Fibroblast of lung (primary cell): ENCODE data around the gene PELO. TPM values are rescaled to one million over a fixed set of nuclear protein-coding genes. Genes with fewer than 3 reads are reported as not detected.
A peak's percentile ranks its signal among the peaks of the same experiment; 100 is the strongest.

Source experiments
- DNase-seq, 2 donors: peaks; one replicate each; pipeline versions ENCODE4 v3.0.0 to v3.0.0-alpha.2; 2010; ENCODE audit warnings: low read depth in 2 of 2
- H2AFZ ChIP-seq: 2 replicates; pipeline ENCODE4 v1.5.1; 2012; ENCODE audit warnings: low read length, control low read depth, inconsistent platforms
- H3K27ac ChIP-seq: 2 replicates; pipeline ENCODE4 v1.5.1; 2011; ENCODE audit warnings: low read length, control low read depth; ENCODE audit not compliant: insufficient read depth
- H3K27me3 ChIP-seq: 2 replicates; pipeline ENCODE4 v1.5.1; 2011; ENCODE audit warnings: mild to moderate bottlenecking, low read length; ENCODE audit not compliant: control insufficient read depth, insufficient read depth
- H3K36me3 ChIP-seq: 2 replicates; pipeline ENCODE4 v1.5.1; 2011; ENCODE audit warnings: low read length; ENCODE audit not compliant: control insufficient read depth, insufficient read depth
- H3K4me1 ChIP-seq: 2 replicates; pipeline ENCODE4 v1.5.1; 2011; ENCODE audit warnings: low read length; ENCODE audit not compliant: control insufficient read depth, insufficient read depth; ENCODE audit errors: extremely low read depth
- H3K4me2 ChIP-seq: 2 replicates; pipeline ENCODE4 v1.5.1; 2011; ENCODE audit warnings: low read length, control low read depth; ENCODE audit not compliant: insufficient read depth; ENCODE audit errors: extremely low read depth
- H3K4me3 ChIP-seq, 4 experiments: fragments of 200-600 bp in 1 of 4; sonication (generic) in 1 of 4; replicated peaks in 1 of 4; 2 replicates each; pipeline ENCODE4 v1.5.1; 2011 to 2016; ENCODE audit warnings: low read length in 4 of 4, low read depth in 3 of 4, mild to moderate bottlenecking in 3 of 4, control low read depth in 2 of 4, inconsistent platforms in 1 of 4, mixed read lengths in 1 of 4; ENCODE audit not compliant: insufficient read depth in 1 of 4; ENCODE audit errors: control extremely low read depth in 1 of 4
- H3K79me2 ChIP-seq: 2 replicates; pipeline ENCODE4 v1.5.1; 2012; ENCODE audit warnings: mild to moderate bottlenecking, low read length, inconsistent platforms; ENCODE audit not compliant: control insufficient read depth, insufficient read depth
- H3K9ac ChIP-seq: 2 replicates; pipeline ENCODE4 v1.5.1; 2011; ENCODE audit warnings: mild to moderate bottlenecking, low read length, control low read depth; ENCODE audit not compliant: insufficient read depth
- H3K9me3 ChIP-seq: 2 replicates; pipeline ENCODE4 v1.5.1; 2012; ENCODE audit warnings: low read depth, low read length; ENCODE audit not compliant: control insufficient read depth, insufficient read depth
- H4K20me1 ChIP-seq: 2 replicates; pipeline ENCODE4 v1.5.1; 2011; ENCODE audit warnings: low read length; ENCODE audit not compliant: control insufficient read depth, insufficient read depth; ENCODE audit errors: extremely low read depth
- EZH2 ChIP-seq: IDR thresholded peaks from 2 replicates; pipeline ENCODE4 v1.5.1; 2012; ENCODE audit warnings: low read length, control low read depth, mild to moderate bottlenecking; ENCODE audit errors: missing control alignments
- polyA plus RNA-seq, 2 donors: library from polyadenylated mRNA; depleted of rRNA in 1 of 2; stranded (reverse) in 1 of 2; unstranded in 1 of 2; fragments of >200 nt; gene quantifications; 2 replicates each; pipeline ENCODE4 v1.2.1, GENCODE V29; 2011 to 2012; ENCODE audit warnings: missing spikeins in 1 of 2
- total RNA-seq: library from RNA; depleted of rRNA; stranded (reverse); fragments of >200 nt; gene quantifications from 2 replicates; pipeline ENCODE4 v1.2.1, GENCODE V29; 2014
- TF ChIP-seq, protein P1 (sequence below), 2 donors: IDR thresholded peaks in 1 of 2; conservative IDR thresholded peaks in 1 of 2; 1 replicate in 1 of 2; 2 replicates in 1 of 2; pipeline ENCODE4 v1.5.1; 2011 to 2012; ENCODE audit warnings: low read length in 2 of 2, control low read depth in 1 of 2, inconsistent platforms in 1 of 2, low read depth in 1 of 2, mild to moderate bottlenecking in 1 of 2

Gene PELO
- total and polyA plus RNA-seq, 2 donors (not counting 1 experiment from before 2014, with no cell fraction given) = 30.5 to 45.2 TPM

DNA sequence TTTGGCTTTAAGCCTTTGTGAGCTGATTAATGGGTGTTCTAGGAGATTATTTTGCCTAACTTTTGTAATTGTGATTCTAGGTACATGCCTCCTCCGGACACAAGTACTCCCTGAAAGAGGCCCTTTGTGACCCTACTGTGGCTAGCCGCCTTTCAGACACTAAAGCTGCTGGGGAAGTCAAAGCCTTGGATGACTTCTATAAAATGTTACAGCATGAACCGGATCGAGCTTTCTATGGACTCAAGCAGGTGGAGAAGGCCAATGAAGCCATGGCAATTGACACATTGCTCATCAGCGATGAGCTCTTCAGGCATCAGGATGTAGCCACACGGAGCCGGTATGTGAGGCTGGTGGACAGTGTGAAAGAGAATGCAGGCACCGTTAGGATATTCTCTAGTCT is 13.6 kb downstream of the PELO start:
- Histone ChIP-seq H3K27me3 (no peaks in the 10 kb centered on the region), H3K9ac (peak overlapping the region; percentile 96), H3K79me2 (peaks cover 79% of the 10 kb centered on the region), H4K20me1 (peaks cover 2% of the 10 kb centered on the region), H3K36me3 (no peaks in the 10 kb centered on the region), H3K4me1 (peaks cover 10% of the 10 kb centered on the region), H3K27ac (peak overlapping the region; percentile 99), H3K4me3 (peak overlapping the region; percentile 72 to 96 (median 86)), H3K9me3 (no peaks in the 10 kb centered on the region), H3K4me2 (peak overlapping the region; percentile 100), H2AFZ (no peak overlapping the region)
- DNase-seq = peak; percentile 25 to 40
- TF ChIP-seq, protein P1, sequence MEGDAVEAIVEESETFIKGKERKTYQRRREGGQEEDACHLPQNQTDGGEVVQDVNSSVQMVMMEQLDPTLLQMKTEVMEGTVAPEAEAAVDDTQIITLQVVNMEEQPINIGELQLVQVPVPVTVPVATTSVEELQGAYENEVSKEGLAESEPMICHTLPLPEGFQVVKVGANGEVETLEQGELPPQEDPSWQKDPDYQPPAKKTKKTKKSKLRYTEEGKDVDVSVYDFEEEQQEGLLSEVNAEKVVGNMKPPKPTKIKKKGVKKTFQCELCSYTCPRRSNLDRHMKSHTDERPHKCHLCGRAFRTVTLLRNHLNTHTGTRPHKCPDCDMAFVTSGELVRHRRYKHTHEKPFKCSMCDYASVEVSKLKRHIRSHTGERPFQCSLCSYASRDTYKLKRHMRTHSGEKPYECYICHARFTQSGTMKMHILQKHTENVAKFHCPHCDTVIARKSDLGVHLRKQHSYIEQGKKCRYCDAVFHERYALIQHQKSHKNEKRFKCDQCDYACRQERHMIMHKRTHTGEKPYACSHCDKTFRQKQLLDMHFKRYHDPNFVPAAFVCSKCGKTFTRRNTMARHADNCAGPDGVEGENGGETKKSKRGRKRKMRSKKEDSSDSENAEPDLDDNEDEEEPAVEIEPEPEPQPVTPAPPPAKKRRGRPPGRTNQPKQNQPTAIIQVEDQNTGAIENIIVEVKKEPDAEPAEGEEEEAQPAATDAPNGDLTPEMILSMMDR (conservative IDR thresholded peaks at IDR 0.05 in 1 of 2, IDR thresholded peaks at IDR 0.05 in 1 of 2; ENCODE audit: low read depth in 1 of 2, low read length in 2 of 2) = no peak
- no peak for TF ChIP-seq EZH2

DNA sequence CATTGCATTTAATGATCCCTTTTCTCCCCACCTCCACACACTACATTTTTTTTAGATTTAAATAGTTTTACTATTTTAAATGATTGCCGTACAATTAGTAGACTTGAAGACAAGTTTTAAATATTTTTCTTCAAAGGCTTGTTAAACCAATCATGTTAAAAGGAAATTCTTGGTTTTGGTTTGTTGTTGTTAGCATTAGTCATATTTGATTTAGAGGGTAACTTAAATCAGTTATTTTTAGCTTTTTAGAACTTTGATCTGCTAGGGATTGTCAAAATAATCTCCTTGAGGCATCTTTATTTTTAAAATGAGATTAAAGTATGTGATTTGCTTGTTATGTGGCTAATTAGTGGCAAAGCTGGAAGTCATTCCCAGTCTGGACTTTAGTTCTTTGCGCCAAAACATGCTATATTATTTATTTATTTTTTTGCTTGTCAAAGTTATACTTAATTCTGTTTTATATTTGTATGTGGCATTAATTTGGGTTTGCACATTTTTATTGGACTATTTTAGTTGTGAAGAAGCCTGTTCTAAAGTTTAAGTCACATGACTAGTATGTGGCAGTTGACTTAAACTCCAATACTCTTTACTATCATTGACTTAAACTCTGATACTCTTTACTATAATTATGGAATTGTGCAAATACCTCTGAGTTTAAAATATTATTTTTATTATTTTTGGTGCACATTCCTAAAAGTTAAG is 14.7 kb downstream of the PELO start:
- H3K36me3 ChIP-seq = no peaks in the 10 kb centered on the region
- H2AFZ ChIP-seq = no peak overlapping the region
- H3K27ac ChIP-seq = peak overlapping the region; percentile 99
- H3K4me3 ChIP-seq = peak overlapping the region; percentile 72 to 96 (median 86)
- H4K20me1 ChIP-seq = peaks cover 2% of the 10 kb centered on the region
- no peaks in the 10 kb centered on the region for H3K9me3 ChIP-seq
- TF ChIP-seq, protein P1 (conservative IDR thresholded peaks at IDR 0.05 in 1 of 2, IDR thresholded peaks at IDR 0.05 in 1 of 2; ENCODE audit: low read depth in 1 of 2, low read length in 2 of 2) = no peak
- TF ChIP-seq EZH2 = no peak
- peaks cover 7% of the 10 kb centered on the region for H3K4me1 ChIP-seq
- H3K4me2 ChIP-seq = peak overlapping the region; percentile 100
- no peaks in the 10 kb centered on the region for H3K27me3 ChIP-seq
- H3K79me2 ChIP-seq = peaks cover 82% of the 10 kb centered on the region
- DNase-seq = peak; percentile 29 to 42
- peak overlapping the region; percentile 23 for H3K9ac ChIP-seq

DNA sequence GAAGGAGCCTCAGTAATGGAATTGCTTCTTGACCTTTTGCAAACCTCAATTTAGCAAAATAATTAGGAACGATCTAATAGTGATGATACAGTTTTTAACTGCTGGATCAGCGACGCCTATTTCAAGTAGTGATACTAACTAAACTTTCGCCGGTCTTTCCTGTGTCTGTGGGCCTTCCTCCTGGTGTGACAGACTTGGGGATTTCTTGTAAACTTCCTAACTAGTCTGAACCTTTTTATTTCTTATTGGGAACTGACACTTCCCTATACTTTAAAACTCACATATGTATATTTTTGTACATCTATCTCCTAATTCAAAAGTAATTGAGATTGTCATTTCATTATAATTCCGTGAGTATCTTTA is 15.2 kb downstream of the PELO start:
- Histone ChIP-seq H3K79me2 (peaks cover 78% of the 10 kb centered on the region), H3K9me3 (no peaks in the 10 kb centered on the region), H3K27ac (peak overlapping the region; percentile 35), H3K27me3 (no peaks in the 10 kb centered on the region), H3K4me3 (peak overlapping the region; percentile 72 to 96 (median 86)), H3K4me2 (peak overlapping the region; percentile 100), H3K36me3 (no peaks in the 10 kb centered on the region), H2AFZ (no peak overlapping the region), H4K20me1 (peaks cover 2% of the 10 kb centered on the region), H3K9ac (peak overlapping the region; percentile 9), H3K4me1 (peaks cover 9% of the 10 kb centered on the region)
- DNase-seq = peak in 1 of 2 donors; percentile 22
- no peak for TF ChIP-seq EZH2
- TF ChIP-seq, protein P1 (conservative IDR thresholded peaks at IDR 0.05 in 1 of 2, IDR thresholded peaks at IDR 0.05 in 1 of 2; ENCODE audit: low read depth in 1 of 2, low read length in 2 of 2) = no peak
